Glutamatergic neuron (in vitro differentiated cells): ENCODE results near the gene EGLN3. TPM values are rescaled to one million over a fixed set of nuclear protein-coding genes. Genes with fewer than 3 reads are reported as not detected.

ENCODE experiments used
- DNase-seq: peaks from one replicate; pipeline ENCODE4 v3.0.0; 2022
- H3K27ac Mint-ChIP-seq: one replicate; pipeline ENCODE4 v1.8.0; 2020; ENCODE audit warnings: mild to moderate bottlenecking, mixed read lengths, inconsistent platforms; ENCODE audit not compliant: unreplicated experiment
- H3K27me3 Mint-ChIP-seq: one replicate; pipeline ENCODE4 v1.8.0; 2020; ENCODE audit warnings: mild to moderate bottlenecking, moderate library complexity, mixed read lengths, inconsistent platforms; ENCODE audit not compliant: unreplicated experiment
- H3K36me3 Mint-ChIP-seq: one replicate; pipeline ENCODE4 v1.8.0; 2020; ENCODE audit warnings: mild to moderate bottlenecking, mixed read lengths, inconsistent platforms; ENCODE audit not compliant: unreplicated experiment
- H3K4me1 Mint-ChIP-seq: one replicate; pipeline ENCODE4 v1.8.0; 2020; ENCODE audit warnings: mild to moderate bottlenecking, low read depth, mixed read lengths, inconsistent platforms; ENCODE audit not compliant: unreplicated experiment
- H3K4me3 Mint-ChIP-seq: one replicate; pipeline ENCODE4 v1.8.0; 2020; ENCODE audit warnings: mild to moderate bottlenecking, mixed read lengths, inconsistent platforms; ENCODE audit not compliant: unreplicated experiment
- H3K9me3 Mint-ChIP-seq: one replicate; pipeline ENCODE4 v1.8.0; 2020; ENCODE audit warnings: mild to moderate bottlenecking, moderate library complexity, mixed read lengths, inconsistent platforms; ENCODE audit not compliant: unreplicated experiment
- CTCF ChIP-seq: fragments of 200-600 bp; sonication (generic); IDR thresholded peaks from one replicate; pipeline ENCODE4 v1.5.0; 2021; ENCODE audit not compliant: partially characterized antibody, unreplicated experiment
- total RNA-seq: library from RNA; stranded (reverse); fragmentation: NEBNext Ultra II Directional; extraction: Animal tissue kit (Norgen Biotek cat#: 25700); gene quantifications from one replicate; pipeline ENCODE4 v1.2.1, GENCODE V29; 2021; ENCODE audit not compliant: unreplicated experiment

The EGLN3 gene
- total RNA-seq, 1 donor from 2014 or later: 1.9 TPM

GRCh38 chr14:33948869-33949408 is 1.9 kb downstream of the EGLN3 start:
- Mint-ChIP-seq H3K36me3 (no peaks in the 10 kb centered on the region), H3K27ac (no peak overlapping the region), H3K9me3 (peaks cover 2% of the 10 kb centered on the region), H3K4me3 (peak overlapping the region; percentile 78), H3K4me1 (peaks cover 8% of the 10 kb centered on the region), H3K27me3 (peaks cover 5% of the 10 kb centered on the region)
- no peak for DNase-seq
- no peak for TF ChIP-seq CTCF

- TF ChIP-seq CTCF: no peak
- H3K27me3 Mint-ChIP-seq: peaks cover 5% of the 10 kb centered on the region
- peaks cover 8% of the 10 kb centered on the region for H3K4me1 Mint-ChIP-seq
- H3K27ac Mint-ChIP-seq: no peak overlapping the region
- no peak for DNase-seq
- peaks cover 2% of the 10 kb centered on the region for H3K9me3 Mint-ChIP-seq
- no peak overlapping the region for H3K4me3 Mint-ChIP-seq
- H3K36me3 Mint-ChIP-seq: no peaks in the 10 kb centered on the region
These were observed 2.6 kb downstream of the EGLN3 start for GRCh38 chr14:33948145-33948868.

- DNase-seq: no peak
- no peak overlapping the region for H3K27ac Mint-ChIP-seq
- no peak for TF ChIP-seq CTCF
- H3K9me3 Mint-ChIP-seq: peaks cover 2% of the 10 kb centered on the region
- H3K4me1 Mint-ChIP-seq: peaks cover 8% of the 10 kb centered on the region
- no peaks in the 10 kb centered on the region for H3K36me3 Mint-ChIP-seq
- H3K4me3 Mint-ChIP-seq: no peak overlapping the region
- H3K27me3 Mint-ChIP-seq: peaks cover 2% of the 10 kb centered on the region
These were observed 4.0 kb downstream of the EGLN3 start for GRCh38 chr14:33946679-33947476.

GRCh38 chr14:33945210-33946088 is 5.4 kb downstream of the EGLN3 start:
- H3K9me3 Mint-ChIP-seq: peaks cover 2% of the 10 kb centered on the region
- H3K27me3 Mint-ChIP-seq: peaks cover 2% of the 10 kb centered on the region
- H3K27ac Mint-ChIP-seq: no peak overlapping the region
- H3K4me1 Mint-ChIP-seq: peaks cover 6% of the 10 kb centered on the region
- no peak overlapping the region for H3K4me3 Mint-ChIP-seq
- no peak for DNase-seq
- no peaks in the 10 kb centered on the region for H3K36me3 Mint-ChIP-seq
- TF ChIP-seq CTCF: no peak
